Epithelial cell of proximal tubule (primary cell): Measurements from ENCODE around the gene TEX13C. TPM values are rescaled to one million over a fixed set of nuclear protein-coding genes. Genes with fewer than 3 reads are reported as not detected.
A peak's percentile ranks its signal among the peaks of the same experiment; 100 is the strongest.

ENCODE experiments used
- DNase-seq: peaks from one replicate; pipeline ENCODE4 v3.0.0-alpha.2; 2011; ENCODE audit warnings: low read depth
- H3K4me3 ChIP-seq: 2 replicates; pipeline ENCODE4 v1.5.1; 2011; ENCODE audit warnings: low read depth, mild to moderate bottlenecking, low read length
- total RNA-seq: library from RNA; depleted of rRNA; stranded (reverse); fragments of >200 nt; gene quantifications from 2 replicates; pipeline ENCODE4 v1.2.3, GENCODE V29; 2015
- TF ChIP-seq, protein P1 (sequence below): conservative IDR thresholded peaks from 2 replicates; pipeline ENCODE4 v1.5.1; 2012; ENCODE audit warnings: low read depth, mild to moderate bottlenecking, low read length

TEX13C gene
- total RNA-seq: not detected in 2 replicates

GRCh38 chrX:125319646-125320521 is at the start of gene TEX13C:
Gene TEX13C, plus strand, starts transcription at chrX:125319871. Its CDS starts 249 bp downstream, at chrX:125320120.
- H3K4me3 ChIP-seq: no peak within 1 kb of the TSS
- no peak for DNase-seq
- TF ChIP-seq, protein P1, sequence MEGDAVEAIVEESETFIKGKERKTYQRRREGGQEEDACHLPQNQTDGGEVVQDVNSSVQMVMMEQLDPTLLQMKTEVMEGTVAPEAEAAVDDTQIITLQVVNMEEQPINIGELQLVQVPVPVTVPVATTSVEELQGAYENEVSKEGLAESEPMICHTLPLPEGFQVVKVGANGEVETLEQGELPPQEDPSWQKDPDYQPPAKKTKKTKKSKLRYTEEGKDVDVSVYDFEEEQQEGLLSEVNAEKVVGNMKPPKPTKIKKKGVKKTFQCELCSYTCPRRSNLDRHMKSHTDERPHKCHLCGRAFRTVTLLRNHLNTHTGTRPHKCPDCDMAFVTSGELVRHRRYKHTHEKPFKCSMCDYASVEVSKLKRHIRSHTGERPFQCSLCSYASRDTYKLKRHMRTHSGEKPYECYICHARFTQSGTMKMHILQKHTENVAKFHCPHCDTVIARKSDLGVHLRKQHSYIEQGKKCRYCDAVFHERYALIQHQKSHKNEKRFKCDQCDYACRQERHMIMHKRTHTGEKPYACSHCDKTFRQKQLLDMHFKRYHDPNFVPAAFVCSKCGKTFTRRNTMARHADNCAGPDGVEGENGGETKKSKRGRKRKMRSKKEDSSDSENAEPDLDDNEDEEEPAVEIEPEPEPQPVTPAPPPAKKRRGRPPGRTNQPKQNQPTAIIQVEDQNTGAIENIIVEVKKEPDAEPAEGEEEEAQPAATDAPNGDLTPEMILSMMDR: no peak

DNA sequence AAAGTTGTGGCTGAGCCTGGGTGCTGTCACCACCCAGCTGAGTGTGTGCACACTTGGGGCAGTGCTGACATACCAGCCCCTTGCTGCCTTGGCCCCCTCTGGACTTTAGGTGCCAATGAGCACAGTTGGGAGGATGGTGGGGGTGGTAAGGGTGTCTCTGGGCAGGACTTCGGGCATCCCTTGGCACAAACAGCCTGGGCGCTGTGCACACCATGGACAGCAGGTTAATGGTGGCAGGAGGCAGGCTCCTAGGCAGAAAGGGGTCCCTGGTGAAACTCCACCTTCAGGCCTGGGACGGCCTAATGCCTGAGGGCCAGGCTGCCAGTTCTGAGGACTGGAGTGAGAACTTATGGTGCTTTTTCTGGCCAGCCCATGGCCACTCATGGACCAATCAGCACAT is 32.4 kb upstream of the TEX13C start:
- TF ChIP-seq, protein P1: no peak
- DNase-seq: no peak
- H3K4me3 ChIP-seq: no peak overlapping the region

DNA sequence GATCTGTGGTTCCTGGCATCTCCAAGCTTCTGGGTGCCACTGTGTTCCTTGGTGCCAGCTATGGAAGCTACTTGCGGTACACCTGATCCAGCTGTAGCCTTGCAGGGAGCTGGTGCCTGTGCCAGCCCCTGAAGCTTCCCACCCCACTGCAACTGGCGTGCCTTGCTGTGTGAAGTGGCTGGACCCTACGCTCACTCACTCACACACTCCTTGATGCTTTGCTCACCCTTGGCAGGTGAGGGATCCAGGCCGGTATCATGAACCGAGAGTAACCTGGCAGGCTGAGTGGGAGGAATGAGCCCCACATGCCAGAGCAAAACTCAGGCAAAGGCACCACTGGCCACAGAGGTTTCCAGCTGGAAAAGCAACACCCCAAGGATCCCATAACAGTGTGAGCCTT is 31.3 kb upstream of the TEX13C start:
- no peak overlapping the region for H3K4me3 ChIP-seq
- TF ChIP-seq, protein P1: no peak
- DNase-seq: no peak

- H3K4me3 ChIP-seq: no peak overlapping the region
- TF ChIP-seq, protein P1: no peak
- peak; percentile 56 for DNase-seq
These were observed 30.5 kb upstream of the TEX13C start for GRCh38 chrX:125289209-125289608.

DNA sequence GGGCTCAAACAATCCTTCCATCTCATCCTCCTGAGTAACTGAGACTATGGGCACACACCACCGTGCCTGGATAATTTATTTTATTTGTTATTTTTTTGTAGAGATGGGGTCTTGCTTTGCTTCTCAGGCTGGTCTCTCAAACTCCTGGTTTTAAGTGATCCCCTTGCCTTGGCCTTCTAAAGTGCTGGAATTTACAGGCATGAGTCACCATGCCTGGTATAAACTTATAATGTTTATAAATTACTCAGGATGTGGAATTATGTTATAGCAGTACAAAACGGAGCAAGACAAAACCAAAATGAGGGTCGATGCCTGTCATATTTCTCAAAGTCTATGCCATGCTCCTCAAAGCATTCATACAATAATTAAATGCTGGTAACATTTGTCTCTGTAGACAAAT is 29.8 kb upstream of the TEX13C start:
- H3K4me3 ChIP-seq: no peak overlapping the region
- TF ChIP-seq, protein P1: no peak
- DNase-seq: no peak

DNA sequence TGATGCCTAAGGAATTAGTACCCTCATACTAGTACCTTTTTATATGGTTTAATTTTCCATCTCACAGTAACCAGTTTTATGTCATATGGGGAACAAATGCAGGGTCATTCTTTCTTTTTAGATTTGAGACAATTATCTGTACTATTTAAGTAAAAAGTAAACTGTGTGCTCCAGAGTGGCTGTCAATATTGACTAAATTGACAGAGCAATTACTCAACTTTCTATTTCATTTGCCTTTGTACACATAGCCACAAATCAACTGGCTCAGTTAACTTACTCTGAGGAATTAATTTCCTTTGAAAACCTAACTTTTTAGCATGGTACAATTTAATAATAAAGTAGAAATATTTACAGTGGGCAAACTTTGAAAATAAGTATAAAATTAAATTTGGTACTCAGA is 28.5 kb upstream of the TEX13C start:
- TF ChIP-seq, protein P1: no peak
- DNase-seq: no peak
- H3K4me3 ChIP-seq: no peak overlapping the region
